ENCODE data around the gene CYS1.

Gene CYS1

GRCh38 chr2:10073706-10074105, 6.5 kb downstream of the CYS1 start:
- FAIRE-seq (no peak), DNase-seq (ENCODE audit: insufficient read length, low spot score) (no peak)

DNA sequence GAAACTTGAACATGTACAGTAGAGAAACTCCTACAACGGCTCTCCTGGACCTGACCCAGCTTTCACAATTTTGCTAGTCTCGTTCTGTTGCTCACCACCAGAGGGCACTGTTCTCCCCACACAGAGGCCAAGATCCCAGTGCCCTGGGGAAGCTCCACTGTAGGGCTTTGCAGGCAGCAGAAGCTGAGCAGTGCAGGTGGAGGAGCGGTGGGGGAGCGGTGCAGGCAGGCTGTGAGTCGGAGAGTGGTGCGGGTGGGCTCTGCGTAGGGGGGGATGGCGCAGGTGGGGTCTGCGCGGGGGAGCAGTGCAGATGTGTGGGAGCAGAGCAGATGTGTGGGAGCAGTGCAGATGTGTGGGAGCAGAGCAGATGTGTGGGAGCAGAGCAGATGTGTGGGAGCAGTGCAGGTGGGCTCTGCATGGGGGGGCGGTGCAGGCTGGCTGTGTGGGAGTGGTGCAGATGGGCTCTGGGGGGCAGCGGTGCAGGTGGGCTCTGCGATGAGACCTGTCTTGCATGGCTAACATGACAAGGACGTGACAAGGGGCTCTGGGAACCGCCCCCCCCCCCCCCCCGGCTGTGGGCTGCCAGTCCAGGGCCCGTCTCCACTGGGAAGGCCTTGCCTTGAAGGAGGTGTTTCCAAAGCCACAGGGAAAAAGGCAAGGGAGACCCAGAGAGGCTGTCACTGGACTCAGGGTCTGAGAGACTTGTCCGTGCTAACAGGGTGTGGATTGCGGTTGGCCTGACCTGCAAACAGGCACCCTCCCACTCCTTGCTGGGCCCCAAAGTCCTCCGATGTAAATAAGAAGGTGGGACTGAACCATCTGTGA, 7.3 kb downstream of the CYS1 start:
- FAIRE-seq: peak; percentile 98

DNA sequence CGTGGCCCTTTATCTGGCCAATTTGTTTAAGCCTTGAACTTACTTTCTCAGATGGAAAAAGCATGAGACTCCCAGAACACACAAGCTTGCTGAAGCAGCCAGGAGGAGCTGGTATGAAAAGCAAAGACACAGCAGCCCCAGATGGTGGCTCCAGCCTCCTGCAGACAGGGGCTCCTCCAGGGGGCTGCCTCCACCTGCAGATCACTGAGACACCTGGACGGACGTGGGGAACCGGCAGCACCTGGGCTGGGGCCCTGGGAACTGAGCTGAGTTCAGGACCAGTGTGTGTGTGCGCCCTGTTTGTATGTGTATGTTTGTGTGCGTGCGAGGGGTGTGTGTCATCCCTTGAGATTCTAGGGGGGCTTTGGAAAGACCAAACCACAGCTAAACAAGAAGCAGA, 8.6 kb downstream of the CYS1 start:
- DNase-seq (ENCODE audit: insufficient read length, low spot score) (no peak), FAIRE-seq (no peak)

More for the DNA sequence above, 7.3 kb downstream of the CYS1 start:
- DNase-seq (ENCODE audit: insufficient read length, low spot score): peak; percentile 91

DNA sequence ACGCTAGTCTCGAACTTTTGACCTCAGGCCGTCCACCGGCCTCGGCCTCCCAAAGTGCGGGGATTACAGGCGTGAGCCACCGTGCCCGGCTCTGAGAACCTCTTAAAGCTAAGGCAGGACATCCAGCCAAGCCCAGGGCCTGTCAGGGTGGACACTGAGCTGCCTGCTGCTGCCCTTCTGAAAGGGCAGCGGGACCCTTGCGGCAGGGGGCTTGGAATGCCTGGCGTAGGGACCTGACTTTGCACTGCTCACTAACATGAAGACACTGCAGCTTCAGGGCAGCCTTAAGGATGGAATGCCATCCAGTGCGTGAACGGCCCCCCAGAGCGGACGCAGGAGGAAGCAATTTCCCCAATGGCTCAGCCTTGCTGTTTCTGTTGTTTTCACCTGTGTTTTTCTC, 9.0 kb downstream of the CYS1 start:
- no peak for DNase-seq (ENCODE audit: insufficient read length, low spot score)
- FAIRE-seq: no peak

GRCh38 chr2:10067881-10068280, 12.3 kb downstream of the CYS1 start:
- no peak for DNase-seq (ENCODE audit: insufficient read length, low spot score)
- FAIRE-seq: no peak

DNA sequence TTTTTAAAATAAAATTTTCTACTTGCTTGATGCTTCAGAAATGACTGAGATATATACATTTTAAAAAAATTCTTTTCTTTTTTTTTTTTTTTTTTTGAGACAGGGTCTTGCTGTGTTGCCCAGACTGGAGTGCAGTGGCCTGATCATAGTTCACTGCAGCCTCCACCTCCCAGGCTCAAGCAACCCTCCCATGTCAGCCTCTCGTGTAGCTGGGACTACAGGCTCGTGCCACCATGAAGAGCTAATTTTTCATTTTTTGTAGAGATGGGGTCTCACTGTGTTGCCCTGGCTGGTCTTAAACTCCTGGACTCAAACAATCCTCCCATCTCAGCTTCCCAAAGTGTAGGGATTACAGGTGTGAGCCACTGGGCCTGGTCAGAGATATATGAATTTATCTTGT, 12.9 kb downstream of the CYS1 start:
- no peak for FAIRE-seq
- DNase-seq (ENCODE audit: insufficient read length, low spot score): no peak

GRCh38 chr2:10065773-10066055, 14.5 kb downstream of the CYS1 start:
- FAIRE-seq (no peak), DNase-seq (ENCODE audit: insufficient read length, low spot score) (no peak)

- no peak for DNase-seq (ENCODE audit: insufficient read length, low spot score)
- FAIRE-seq: no peak
Measured at GRCh38 chr2:10064932-10065772, 15.1 kb downstream of the CYS1 start.

DNA sequence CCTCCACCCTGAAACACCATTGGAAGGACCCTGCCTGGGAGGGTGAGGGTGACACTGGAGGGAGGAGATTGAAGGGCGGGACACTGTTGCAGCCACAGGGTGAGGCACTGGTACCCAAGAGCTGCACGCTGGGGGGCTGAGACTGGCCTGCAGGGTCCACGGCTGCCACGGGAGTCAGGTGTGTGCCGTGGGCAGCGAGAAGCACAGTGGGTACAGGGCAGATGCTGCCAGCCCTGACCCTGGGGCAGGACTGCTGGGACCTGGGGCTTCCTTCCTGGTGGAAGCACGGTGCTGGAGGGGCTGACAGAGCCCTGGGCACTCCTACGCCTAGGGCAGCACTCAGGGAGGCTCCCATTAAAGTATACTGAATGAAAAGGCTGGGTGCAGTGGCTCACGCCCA, 16.6 kb downstream of the CYS1 start:
- DNase-seq (ENCODE audit: insufficient read length, low spot score) (no peak), FAIRE-seq (no peak)

- FAIRE-seq: no peak
Measured at GRCh38 chr2:10062931-10063365, 17.3 kb downstream of the CYS1 start.

GRCh38 chr2:10061221-10061925, 18.8 kb downstream of the CYS1 start:
- FAIRE-seq (no peak), DNase-seq (ENCODE audit: insufficient read length, low spot score) (no peak)

More at GRCh38 chr2:10062931-10063365, 17.3 kb downstream of the CYS1 start:
- no peak for DNase-seq (ENCODE audit: insufficient read length, low spot score)

GRCh38 chr2:10059552-10060335, 20.5 kb downstream of the CYS1 start:
- no peak for FAIRE-seq
- DNase-seq (ENCODE audit: insufficient read length, low spot score): no peak

DNA sequence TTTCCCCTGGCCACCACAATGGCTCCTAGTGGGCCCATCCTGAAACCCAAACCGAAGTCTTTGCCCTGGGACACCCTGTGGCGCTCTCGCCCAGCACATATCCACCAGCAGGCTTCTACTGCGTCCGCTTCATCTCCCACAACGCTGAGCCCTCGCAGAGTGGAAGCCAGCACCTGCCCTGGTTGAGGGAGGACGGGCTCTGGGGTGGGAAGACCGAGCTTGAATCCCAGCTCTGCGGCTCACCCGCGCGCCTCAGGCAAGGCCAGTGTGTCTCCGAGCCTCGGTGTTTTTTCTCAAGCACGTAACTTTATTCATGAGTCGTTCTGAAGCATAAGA, 21.2 kb downstream of the CYS1 start:
- no peak for FAIRE-seq
- no peak for DNase-seq (ENCODE audit: insufficient read length, low spot score)

- DNase-seq (ENCODE audit: insufficient read length, low spot score) (no peak), FAIRE-seq (no peak)
Measured at GRCh38 chr2:10058251-10059015, 21.8 kb downstream of the CYS1 start.

DNA sequence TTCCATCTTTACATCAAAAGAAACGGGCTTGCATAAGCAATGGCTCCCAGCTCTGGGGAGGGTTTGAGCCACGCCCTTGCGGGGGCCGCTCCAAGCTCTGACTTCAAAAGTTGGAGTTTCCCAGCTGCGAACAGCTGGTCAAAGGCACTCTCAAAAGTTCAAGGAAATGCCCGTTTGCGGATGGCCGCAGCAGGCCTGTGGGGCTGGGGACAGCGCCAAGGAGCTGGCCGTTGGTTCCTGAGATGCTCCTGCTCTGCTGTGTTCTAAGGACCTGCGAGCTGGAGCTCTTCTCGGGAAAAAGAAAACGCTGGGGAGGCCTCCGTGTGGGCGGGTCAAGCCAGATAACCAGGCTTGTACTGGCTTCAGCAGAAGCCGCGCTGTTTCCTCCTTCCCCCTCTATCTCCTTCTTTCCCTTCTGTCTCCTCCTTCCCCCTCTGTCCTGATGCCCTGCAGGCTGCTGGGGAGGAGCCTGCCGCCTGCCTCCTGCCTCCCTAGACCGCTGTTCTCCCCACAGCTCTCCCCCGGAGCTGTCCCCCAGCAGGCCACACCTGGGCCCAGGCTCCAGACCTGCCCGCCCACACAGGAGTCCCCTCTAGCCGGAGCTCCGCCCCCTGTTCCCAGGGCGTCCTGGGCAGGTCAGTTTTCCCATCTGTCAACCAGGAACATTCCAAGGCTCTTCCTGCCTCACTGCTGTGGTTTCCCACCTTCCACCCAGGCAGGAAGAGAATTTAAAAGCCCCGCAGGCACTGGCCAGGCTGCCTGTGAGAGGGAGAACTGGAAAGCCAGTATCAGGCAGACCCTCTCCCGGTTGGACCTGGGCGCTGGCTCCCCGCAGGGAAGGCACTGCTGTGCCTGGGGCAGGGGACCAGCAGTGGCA, 22.7 kb downstream of the CYS1 start:
- FAIRE-seq (no peak), DNase-seq (ENCODE audit: insufficient read length, low spot score) (no peak)

- no peak for DNase-seq (ENCODE audit: insufficient read length, low spot score)
- FAIRE-seq: no peak
Measured at GRCh38 chr2:10056439-10056838, 23.8 kb downstream of the CYS1 start.

DNA sequence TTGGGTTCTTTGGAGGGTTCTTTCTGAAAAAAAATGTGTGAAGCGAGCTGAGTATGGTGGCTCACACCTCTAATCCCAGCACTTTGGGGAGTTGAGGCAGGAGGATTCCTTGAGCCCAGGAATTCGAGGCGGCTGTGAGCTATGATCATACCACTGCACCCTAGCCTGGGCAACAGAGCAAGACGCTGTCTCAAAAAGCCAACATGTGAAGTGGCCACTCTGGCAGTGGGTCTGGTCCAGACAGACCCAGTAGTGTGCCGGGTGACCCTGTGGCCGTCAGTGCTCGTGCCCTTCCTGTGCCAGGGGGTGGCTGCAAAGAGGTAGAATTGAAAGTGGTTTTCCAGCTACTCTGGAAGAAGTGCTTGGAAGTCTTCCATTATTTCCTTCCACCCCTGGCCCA, 25.2 kb downstream of the CYS1 start:
- DNase-seq (ENCODE audit: insufficient read length, low spot score) (no peak), FAIRE-seq (no peak)

DNA sequence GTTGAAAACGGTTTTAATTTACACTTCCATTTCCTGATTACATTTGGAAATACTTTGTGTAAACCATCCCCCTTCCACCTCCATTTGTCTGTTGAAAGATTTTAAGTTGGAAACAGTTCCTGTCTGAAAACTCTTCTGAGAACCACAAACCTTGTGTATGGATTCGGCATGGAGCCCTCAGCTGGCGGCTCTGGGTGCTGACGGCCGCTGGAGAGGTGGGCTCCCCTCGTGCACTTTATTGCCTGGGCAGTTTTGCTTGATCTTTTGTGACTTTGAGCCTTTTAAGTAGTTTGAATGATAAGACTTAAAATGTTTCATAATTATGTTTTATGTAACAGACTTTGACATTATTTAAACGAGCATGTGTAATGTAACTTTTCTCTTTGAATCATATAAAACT, 25.8 kb downstream of the CYS1 start:
- FAIRE-seq (no peak), DNase-seq (ENCODE audit: insufficient read length, low spot score) (no peak)

- DNase-seq (ENCODE audit: insufficient read length, low spot score) (no peak), FAIRE-seq (no peak)
Measured at GRCh38 chr2:10053351-10053750, 26.9 kb downstream of the CYS1 start.
